ENCODE results near the gene SYP. TPM values are rescaled to one million over a fixed set of nuclear protein-coding genes. Genes with fewer than 3 reads are reported as not detected.

SYP gene
- polyA plus RNA-seq, 1 of the 3 experiments (the other 2 are of a cell fraction): 0.76 TPM

DNA sequence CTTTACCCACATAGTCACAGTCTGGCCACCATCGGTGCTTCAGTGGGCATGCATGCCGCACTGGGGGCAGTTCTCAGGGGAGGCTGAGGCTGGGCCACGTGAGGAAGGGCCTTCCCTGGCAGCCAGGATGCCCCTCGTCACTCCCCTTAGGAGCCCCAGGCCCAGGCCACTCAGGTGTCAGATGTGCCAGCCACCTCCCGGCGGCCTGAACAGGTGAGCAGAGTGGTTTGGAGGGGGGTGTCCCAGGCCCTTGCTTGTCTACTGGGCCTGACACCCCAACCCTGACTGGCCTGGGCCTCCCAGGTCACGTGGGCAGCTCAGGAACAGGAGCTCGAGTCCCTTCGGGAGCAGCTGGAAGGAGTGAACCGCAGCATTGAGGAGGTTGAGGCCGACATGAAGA, 47.4 kb upstream of the SYP start:
- Histone ChIP-seq H3K4me3 (ENCODE audit: low read depth in 2 of 2, low read length in 1 of 2) (no peak overlapping the region), H3K9me2 (no peaks in the 10 kb centered on the region), H3K4me2 (no peak overlapping the region), H3K36me3 (replicated peaks in 1 of 2; ENCODE audit: control insufficient read depth in 1 of 2, insufficient read depth in 2 of 2, low read length in 1 of 2) (no peaks in the 10 kb centered on the region), H3K27ac (ENCODE audit: low read depth in 2 of 2, low read length in 1 of 2) (no peak overlapping the region), H3K9me3 (no peaks in the 10 kb centered on the region), H3K79me2 (ENCODE audit: insufficient read depth) (no peaks in the 10 kb centered on the region), H3K4me1 (ENCODE audit: control insufficient read depth in 1 of 2, insufficient read depth in 2 of 2, low read depth in 1 of 2, low read length in 1 of 2) (no peaks in the 10 kb centered on the region; a peak in 1 of 4 replicates), H2AFZ (ENCODE audit: low read depth) (no peak overlapping the region), H4K20me1 (ENCODE audit: insufficient read depth) (no peaks in the 10 kb centered on the region), H3K27me3 (ENCODE audit: insufficient read depth) (no peaks in the 10 kb centered on the region; the same call in 1 of the 2 replicates), H3F3A (replicated peaks; ENCODE audit: insufficient read depth) (no peaks in the 10 kb centered on the region), H3K9ac (no peak overlapping the region)
- TF ChIP-seq, protein P1, sequence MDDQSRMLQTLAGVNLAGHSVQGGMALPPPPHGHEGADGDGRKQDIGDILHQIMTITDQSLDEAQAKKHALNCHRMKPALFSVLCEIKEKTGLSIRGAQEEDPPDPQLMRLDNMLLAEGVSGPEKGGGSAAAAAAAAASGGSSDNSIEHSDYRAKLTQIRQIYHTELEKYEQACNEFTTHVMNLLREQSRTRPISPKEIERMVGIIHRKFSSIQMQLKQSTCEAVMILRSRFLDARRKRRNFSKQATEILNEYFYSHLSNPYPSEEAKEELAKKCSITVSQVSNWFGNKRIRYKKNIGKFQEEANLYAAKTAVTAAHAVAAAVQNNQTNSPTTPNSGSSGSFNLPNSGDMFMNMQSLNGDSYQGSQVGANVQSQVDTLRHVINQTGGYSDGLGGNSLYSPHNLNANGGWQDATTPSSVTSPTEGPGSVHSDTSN (IDR thresholded peaks at IDR 0.05): no peak
- TF ChIP-seq ZBTB33 (IDR thresholded peaks at IDR 0.05; ENCODE audit: borderline replicate concordance, low read depth) (no peak), JUND (IDR thresholded peaks at IDR 0.05) (no peak), EP300 (IDR thresholded peaks at IDR 0.05; ENCODE audit: borderline replicate concordance in 1 of 2, low read depth in 1 of 2, low read length in 1 of 2) (no peak), NFIC (IDR thresholded peaks at IDR 0.05; ENCODE audit: borderline replicate concordance) (no peak), USF2 (IDR thresholded peaks at IDR 0.05; ENCODE audit: borderline replicate concordance, low read depth, low read length) (no peak), POLR2AphosphoS5 (IDR thresholded peaks at IDR 0.05; ENCODE audit: low read depth, low read length) (no peak), RCOR1 (IDR thresholded peaks at IDR 0.05; ENCODE audit: low read length) (no peak), RXRA (IDR thresholded peaks at IDR 0.05; ENCODE audit: borderline replicate concordance, low read depth) (no peak), NRF1 (IDR thresholded peaks at IDR 0.05; ENCODE audit: low read depth, low read length) (no peak), FOSL2 (IDR thresholded peaks at IDR 0.05; ENCODE audit: borderline replicate concordance, low read depth) (no peak), RAD21 (IDR thresholded peaks at IDR 0.05; ENCODE audit: low read length) (no peak), SMC3 (IDR thresholded peaks at IDR 0.05; ENCODE audit: low read depth, low read length) (no peak), SIN3A (IDR thresholded peaks at IDR 0.05; ENCODE audit: borderline replicate concordance, low read depth, low read length) (no peak), YY1 (IDR thresholded peaks at IDR 0.05; ENCODE audit: low read depth) (no peak), MEF2A (IDR thresholded peaks at IDR 0.05; ENCODE audit: borderline replicate concordance, low read depth) (no peak)
- TF ChIP-seq, protein P2, sequence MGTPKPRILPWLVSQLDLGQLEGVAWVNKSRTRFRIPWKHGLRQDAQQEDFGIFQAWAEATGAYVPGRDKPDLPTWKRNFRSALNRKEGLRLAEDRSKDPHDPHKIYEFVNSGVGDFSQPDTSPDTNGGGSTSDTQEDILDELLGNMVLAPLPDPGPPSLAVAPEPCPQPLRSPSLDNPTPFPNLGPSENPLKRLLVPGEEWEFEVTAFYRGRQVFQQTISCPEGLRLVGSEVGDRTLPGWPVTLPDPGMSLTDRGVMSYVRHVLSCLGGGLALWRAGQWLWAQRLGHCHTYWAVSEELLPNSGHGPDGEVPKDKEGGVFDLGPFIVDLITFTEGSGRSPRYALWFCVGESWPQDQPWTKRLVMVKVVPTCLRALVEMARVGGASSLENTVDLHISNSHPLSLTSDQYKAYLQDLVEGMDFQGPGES (IDR thresholded peaks at IDR 0.05; ENCODE audit: low read depth, low read length): no peak
- WGBS (ENCODE audit: low lambda C conversion rate): 72% methylated on average over 7 of the region's 11 CpGs
- ChIA-PET POLR2A (interaction anchor here (1.2 kb wide), 1 partner anchor 9 kb away, joined by 3 read pairs; no protein-coding TSS in a partner anchor), CTCF (no interaction called here)
- DNase-seq: no peak

Measured in SK-N-SH (cell line).